Measurements from ENCODE around the gene MKX. TPM values are rescaled to one million over a fixed set of nuclear protein-coding genes. Genes with fewer than 3 reads are reported as not detected.

Gene MKX
- total RNA-seq, 1 donor from 2014 or later: not detected

DNA sequence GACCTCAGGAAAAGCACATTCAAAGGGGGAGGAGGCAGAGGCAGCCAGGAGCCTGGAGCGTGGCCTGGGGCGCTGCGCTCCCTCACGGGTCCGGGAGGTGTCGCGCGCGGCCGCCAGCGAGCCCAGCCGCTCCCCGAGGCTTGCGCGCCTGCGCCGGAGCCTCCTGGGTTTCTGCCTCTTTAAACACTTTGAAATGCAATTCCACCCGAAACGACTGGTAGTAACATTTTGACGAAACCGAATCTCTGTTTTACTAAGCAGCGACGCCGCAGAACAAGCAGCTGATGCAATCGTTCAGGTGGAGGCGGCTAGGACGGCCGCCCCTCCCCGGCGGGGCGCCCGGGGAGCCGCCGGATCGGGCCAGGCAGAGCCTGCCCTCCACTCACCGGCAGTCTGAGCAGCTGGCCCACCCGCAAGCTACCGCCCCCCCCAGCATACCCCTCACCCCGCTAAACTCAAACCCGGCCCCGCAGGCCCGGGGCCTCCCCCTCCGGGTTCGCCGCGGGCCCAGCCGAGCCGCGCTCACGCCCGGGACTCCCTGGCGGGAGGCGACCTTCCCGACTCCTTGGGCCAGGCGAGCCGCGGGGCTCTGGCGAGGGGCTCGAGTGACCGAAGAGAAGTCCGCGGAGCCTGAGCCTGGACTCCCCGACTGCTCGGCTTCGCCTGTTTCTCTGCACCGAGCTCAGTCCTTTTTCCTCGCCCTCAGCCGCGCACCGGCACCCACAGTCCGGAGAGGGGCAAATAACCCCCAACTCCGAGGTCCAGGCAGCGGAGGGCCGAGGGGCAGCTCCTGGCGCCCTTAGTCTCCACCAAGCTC is 3.2 kb downstream of the MKX start:
- intact Hi-C loops (cut with micrococcal nuclease): loop anchor here (1.0 to 5.0 kb wide), 7 partner anchors 238 to 934 kb away; partner anchors contain the start of genes BAMBI, MPP7 and RAB18

DNA sequence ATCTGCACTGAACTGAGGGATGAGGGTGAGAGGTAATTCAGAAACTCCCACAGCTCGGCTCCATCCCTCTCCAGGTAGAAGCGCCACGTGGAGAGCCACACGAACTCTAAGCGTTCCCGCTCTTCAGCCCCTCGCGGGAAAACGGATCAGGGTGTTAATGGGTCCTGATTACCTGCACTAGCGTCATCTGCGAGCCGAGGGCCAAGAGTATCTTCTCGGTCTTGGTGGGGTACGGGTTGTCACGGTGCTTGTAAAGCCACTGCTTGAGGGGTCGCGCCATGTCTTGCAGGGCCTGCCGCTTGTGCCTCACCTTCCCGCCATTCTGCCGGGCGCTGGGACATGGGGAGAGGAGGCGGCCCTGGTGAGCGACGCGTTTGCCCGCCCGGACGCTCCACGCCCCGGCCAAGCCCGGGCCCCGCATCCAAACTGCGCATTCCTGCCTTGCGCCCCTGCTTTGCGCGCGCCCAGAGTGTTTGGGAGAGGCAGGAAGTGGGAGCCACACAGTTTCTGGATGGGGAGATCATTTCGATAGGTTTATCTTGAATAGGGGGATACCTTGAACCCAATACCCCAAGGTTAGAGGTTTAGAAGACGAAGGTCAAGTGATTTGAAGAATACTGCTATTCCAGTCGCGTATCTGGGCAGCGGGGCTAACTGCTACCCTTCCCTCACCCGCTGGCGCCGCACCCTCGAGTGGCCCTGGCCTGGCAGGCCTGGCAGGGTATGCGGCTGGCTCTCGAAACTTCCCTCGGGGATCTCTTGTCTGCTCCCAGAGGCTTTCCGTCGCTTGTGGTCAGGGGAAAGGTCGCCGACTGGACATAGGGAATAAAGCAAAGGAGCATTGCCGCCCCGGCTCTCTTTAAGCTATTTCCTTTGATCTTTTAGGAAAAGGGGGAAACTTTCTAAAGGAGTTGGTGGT is 4.2 kb downstream of the MKX start:
- intact Hi-C loops (cut with micrococcal nuclease): loop anchor here (1.0 to 5.0 kb wide), 7 partner anchors 237 to 935 kb away; partner anchors contain the start of genes BAMBI, MPP7 and RAB18

DNA sequence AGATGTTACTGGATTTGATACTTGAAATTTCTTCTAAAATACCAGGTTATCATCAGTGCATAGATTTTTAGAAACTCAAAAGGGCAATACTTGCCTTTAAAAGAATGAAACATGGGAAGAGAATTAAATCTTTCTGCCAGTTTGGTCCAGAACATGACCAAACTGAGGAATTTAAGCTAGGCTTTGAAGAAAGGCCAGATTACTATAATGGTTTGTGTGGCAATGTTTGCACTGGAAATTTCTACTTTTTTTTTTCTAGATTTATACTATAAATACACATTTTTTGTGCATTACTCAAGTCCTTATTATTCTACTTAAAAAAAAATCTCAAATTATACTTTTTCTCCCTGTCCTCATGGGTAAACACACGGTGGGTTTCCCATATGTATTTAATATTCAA is 9.2 kb downstream of the MKX start:
- intact Hi-C loops (cut with micrococcal nuclease): no loop called here

DNA sequence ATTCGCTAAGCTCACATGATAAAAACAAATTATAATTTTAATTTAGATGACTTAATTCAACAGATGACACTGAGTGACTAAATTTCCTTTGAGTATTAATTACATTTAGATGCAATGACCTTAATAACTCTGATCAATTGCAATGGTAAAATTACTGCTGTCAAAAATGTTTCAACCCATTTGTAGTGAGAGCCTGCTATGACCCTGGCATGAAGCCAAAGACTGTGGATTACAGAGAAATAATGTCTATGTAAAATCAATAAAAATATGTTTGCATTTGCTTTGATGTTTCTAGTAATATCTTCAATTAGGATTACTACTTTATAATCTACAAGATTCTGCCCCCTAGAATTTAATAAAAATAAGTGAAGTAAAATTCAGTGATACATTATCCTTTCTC is 15.6 kb downstream of the MKX start:
- intact Hi-C loops (cut with micrococcal nuclease): no loop called here

DNA sequence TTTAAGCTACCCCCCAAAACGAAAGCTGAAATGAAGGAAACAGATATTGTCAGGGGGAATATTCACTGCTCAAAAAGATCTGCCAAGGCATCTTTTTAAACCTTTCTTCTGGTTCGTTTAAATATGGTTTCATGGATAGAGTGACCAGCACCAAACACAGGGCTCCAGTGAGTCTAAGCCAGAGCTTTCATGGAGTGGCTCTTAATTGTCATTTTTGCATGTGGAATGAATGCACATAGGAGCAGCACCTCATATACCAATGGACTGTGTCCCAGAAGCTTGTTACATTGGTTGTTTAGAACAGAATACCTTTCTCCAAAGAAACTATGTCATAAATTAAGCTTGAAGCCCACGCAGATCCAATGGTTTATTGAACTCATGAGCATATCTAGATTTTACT is 17.3 kb downstream of the MKX start:
- intact Hi-C loops (cut with micrococcal nuclease): no loop called here

DNA sequence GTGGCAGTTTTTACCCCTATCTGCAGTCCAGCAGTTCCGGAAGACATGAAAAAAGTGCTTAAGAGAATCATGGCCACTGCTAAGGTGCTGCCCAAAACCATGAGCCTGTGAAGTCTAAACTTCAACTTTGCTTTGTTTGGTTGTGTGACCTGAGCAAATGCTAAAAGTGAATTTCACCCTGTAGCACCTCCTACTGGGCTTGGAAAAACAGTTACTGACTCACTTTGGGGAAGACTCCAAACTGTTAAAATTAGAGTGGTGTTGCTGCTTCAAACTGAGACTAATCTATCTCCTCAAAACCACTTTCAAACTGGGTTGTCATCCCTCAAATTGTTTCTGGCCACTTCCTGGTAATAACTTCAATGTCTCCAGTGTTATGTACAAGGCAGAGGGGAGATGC is 21.3 kb downstream of the MKX start:
- intact Hi-C loops (cut with micrococcal nuclease): no loop called here

DNA sequence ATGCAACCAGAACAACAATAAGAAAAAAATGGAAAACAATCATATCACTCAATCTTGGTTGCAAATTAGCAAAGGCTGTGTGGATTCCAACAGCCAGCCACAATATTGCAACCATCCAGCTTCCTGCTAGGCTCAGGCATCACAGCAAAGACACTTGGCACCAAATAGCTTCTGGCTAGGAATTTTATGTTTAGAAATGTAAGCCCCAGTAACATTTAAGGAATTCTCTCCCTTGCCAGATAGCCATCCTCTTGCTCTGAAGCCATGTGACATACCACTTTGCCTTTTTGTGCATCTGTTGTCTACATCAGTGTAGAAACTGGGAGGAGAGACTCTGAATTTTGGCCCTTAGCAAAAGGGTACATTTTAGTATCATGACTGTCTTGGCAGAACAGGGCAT is 22.2 kb downstream of the MKX start:
- intact Hi-C loops (cut with micrococcal nuclease): no loop called here

DNA sequence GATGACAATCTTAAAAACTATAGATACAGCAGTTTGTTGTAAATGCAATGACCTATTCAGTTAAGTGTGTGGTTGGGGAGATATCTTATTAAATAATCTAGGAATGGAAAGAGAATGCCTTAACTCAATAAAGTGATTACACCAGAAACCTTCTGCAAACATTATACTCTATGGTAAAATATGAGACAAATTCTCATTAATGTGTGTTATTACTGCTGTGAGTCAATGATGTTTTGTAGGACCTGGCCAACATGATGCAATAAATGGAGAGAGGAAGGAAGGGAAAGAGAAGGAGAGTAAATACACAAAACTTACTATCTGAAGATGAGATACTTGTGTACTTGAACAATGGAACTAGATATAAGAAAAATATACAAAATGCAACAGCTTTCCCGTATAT is 25.1 kb downstream of the MKX start:
- intact Hi-C loops (cut with micrococcal nuclease): no loop called here

DNA sequence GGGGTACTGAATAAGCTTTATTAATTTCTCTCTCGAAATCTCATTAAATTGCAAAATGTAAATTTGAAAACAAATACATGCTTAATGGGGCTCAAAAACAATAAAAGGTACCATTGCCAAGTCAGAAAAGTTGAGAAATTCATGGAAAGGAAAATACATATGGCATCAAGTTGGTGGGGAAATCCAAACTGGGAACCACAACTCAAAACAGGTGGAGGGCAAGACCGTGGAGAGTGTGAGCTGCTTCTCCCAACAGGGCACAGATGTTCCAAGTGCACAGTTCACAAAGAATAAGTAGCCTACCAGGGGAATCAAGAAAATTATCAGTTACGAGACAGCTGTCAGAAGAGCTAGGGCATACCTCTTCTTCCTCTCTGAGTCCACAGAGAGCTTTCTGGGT is 26.6 kb downstream of the MKX start:
- intact Hi-C loops (cut with micrococcal nuclease): no loop called here

DNA sequence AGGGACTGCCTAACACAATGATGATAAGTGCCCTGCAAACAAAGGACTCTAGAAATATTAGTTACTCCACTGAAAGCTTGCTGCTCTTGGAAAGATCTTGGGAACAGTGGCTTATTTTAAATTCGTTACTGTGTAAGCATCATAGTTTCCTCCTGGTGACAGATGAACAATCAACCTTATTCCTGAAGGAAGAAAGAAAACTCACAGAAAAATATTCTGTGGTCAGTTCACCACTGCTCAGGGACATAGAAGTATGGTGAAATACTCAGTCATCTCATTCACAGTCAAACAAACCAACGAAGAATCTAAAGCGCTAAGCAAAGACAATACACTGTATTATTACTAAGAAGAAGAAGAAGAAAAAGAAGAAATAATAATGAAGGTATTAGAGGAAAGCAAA is 27.8 kb downstream of the MKX start:
- intact Hi-C loops (cut with micrococcal nuclease): no loop called here

DNA sequence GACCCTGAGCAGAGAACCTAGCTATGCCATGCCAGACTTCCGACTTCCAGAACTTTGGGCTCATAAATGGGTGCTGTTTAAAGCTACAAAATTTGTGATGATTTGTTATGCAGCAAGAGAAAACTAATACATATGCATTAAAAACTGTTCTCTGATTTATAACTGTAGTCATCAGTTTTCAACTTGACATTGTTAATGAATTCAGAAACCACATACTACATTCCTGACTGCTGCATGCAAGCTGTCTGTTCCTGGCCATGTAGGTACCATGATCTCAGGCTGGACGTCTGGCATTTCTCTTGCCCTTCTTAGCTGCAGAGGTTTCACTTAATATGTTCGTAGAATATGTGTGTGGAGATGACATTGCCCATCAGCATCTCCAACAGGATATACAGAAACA is 28.4 kb downstream of the MKX start:
- intact Hi-C loops (cut with micrococcal nuclease): no loop called here

DNA sequence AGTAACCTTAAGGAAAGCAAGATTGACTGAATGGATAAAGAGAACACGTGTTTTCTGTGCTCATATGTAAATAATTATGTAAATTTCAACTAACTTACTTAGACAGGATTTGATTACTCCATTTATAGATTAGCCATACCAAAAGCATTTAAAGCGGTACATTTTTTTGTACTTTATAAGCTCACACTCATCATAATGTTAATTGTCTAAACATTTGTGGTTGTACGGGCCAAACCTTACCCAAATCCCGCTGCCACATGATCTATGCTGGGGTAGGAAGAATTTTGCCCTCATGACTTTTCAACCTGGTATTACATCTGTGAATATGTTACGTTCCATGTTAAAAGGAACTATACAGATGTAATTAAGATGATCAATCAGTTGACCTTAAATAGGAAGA is 29.1 kb downstream of the MKX start:
- intact Hi-C loops (cut with micrococcal nuclease): no loop called here

DNA sequence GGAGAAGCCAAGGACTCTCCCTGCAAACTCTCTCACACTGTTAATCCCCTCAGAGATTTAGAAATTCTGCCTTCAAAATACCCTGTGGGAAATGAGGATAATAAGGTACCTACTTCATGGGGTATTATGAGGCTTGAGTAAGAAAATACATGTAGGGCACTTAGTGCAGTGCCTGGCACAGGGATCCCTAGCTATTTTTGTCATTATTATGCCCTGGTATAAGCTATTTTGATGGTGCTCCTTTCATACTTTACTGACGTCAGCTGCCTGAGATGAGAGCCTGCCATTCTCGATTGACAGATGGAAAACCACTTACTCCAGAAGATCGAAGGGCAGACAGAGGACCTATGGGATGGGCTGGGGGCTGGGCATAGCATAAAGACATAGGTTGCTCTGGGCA is 30.1 kb downstream of the MKX start:
- intact Hi-C loops (cut with micrococcal nuclease): no loop called here

DNA sequence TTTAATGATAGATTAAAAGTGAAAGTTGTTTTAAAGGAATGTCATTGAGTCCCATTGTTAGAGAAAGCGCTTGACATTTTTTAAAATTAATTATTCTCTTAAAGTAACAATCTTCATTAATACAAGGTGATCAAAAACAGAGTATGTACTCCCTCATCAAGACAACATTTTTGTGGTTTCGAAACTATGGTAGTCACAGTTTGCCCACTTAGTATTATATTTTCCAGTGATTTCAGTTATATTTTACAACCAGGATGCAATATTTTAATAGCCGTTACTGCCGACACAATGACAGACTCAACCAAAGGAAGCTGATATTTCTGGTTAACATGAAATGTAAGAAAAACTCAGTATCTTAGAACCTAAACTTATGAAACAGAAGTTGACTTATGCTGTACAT is 31.3 kb downstream of the MKX start:
- intact Hi-C loops (cut with micrococcal nuclease): no loop called here

DNA sequence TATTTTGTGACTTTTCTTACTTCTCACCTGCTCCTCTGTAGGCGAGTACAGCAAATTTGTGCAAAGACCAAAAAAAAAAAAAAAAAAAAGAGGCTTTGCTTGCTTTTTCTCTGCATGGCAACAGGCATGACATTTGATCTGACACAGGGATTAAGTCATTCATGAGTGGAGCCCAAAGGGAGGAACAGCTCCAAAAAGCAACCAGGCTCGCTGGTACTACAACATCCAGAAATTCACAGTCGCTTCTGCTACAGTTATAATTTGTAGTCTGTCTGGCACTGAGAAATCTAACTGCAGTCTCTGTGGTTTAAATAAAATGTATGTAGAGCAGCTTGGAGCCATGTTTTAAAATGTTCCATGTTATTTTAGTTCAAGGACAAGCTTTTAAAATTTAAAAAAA is 31.7 kb downstream of the MKX start:
- intact Hi-C loops (cut with micrococcal nuclease): no loop called here

DNA sequence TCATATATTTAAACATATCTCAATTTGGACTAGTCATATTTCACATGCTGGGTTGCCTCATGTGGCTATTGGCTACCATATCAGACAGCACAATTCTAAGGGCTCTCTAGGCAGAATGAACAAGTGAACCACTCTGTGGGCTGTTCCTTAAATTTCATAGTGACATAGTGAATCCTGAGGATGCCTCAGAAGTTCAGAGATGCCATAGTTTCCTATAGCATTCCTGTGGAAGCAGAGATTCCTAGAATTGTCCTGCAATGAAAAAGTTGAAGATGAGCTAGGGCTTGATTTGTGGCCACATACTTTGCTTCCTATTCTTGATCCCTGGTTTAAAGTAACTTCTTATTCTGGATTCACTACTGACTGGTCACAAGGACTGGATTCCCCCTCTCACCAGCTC is 35.6 kb downstream of the MKX start:
- intact Hi-C loops (cut with micrococcal nuclease): no loop called here

DNA sequence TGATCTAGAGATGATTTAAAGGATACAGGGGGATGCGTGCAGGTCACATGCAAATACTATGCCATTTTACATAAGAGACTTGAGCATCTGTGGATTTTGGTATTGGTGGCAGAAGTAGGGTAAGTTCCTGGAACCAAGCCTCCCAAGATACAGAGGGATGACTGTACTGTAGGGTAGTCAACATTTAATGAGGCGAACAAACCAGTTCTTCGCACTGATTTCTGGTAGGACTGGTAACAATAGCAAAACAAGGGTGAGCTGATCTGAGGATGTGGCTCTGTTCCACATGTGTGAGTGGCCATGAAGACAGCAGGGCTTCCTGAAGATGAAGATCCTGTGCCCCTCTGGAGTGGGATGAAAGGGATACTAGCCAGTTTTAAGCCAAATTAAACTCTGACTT is 36.3 kb downstream of the MKX start:
- intact Hi-C loops (cut with micrococcal nuclease): no loop called here

DNA sequence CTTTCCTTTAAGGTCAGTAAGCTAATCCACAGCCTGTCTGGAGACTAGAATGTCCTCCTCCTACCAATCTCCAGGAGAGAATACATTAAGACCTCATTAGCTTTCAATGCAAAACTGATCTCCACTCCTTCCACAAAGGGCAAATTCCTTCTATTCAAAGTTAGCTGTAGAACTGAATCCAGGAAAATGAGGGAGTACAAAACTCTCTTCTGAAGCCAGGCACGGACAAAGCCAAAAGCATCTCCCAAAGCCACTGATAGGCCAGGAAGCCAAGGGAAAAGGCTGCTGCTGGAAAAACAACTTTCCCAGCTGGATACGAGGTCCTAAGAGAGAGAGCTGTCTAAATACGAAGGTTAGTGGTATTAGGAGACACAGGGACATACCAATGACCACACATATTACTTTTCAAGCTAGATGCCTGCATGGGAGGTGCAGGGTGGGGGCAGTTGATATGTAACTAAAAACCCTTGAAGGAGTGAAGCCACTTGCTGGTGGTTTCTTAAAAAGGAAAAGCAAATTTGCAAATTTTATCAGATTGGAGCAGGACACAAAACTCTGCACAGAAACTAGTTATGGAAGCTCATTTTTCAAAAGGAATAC is 43.6 kb downstream of the MKX start:
- intact Hi-C loops (cut with micrococcal nuclease): no loop called here

DNA sequence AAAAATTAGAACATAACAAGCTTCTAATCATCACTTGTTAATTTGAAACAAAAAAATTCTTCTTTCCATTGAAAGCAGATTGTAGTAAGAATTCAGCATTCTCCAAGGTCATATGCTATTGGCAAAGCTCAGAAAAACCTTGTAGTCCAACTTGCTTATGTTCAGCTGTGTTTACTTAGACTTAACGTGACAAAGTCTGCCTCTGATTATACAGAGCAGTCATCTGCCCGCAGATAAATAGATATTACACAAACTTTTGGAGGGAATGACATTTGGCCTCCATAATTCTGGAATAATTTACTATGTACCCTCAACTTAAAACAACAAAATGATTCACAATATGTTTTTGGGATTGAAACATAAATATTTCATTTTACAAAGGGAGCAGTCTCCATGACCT is 45.8 kb downstream of the MKX start:
- intact Hi-C loops (cut with micrococcal nuclease): no loop called here

DNA sequence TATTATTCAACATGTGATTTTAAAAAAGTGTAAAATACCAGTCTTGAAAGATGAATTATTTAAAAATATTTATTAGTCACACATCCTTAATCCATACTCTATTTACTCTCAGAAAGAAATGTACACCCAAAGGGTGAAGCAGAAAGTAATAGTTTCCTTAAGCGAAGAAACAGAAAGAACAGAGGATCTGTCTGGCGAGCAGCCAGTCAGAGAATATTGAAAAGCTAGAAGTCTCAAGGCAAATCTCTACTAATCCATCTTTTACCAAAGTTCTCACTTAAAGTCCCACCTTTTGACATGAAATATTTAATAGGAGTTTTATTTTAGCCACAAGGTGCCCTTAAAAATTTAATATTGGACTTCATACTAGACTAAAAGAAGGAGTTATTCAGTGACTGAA is 46.7 kb downstream of the MKX start:
- intact Hi-C loops (cut with micrococcal nuclease): no loop called here

DNA sequence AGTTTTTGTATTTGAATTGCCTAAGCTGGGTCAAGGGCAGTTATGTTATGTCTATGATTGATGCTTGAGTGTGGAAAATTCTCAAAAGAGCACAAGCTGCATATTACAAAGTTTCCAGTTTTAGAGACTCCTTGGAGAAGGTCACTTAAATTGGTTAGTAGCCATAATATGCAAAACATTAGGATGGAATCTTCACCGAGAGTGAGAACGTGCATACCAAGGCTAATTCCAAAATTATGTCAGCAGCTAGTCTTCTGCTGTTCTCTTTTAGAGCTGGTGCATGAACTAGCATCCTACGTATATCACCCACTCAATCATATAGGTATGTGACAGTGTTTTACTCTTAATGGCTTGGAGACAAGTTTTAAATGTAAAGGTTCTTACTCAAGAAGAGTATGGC is 49.2 kb downstream of the MKX start:
- intact Hi-C loops (cut with micrococcal nuclease): no loop called here

DNA sequence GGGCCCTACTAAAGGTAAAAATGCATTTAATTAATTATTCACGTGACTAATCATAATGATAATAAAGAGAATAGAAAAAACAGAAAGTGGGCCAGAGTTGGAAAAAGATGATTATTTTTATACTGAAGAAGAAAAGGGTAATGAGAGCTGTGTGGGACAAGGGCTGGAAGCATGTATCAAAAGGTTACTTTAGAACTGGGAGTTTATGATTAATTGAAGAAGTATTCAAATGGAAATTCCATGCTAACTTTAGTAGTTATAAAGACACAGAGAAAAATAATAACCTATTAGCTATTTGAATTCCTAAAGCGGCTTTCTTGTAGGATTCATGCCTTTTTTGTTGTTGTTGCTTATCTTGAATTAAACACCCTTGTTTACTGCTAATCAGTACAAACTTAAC is 49.9 kb downstream of the MKX start:
- intact Hi-C loops (cut with micrococcal nuclease): no loop called here

All from T-helper 2 cell treated with Interferon-gamma antibody and Interleukin-4, amounts not matched to agents 100 ng/mL and 5 ng/mL, for 36 hours (primary cell).